GM19467 (cell line): ENCODE measurements around the gene RAX.

ENCODE experiments used
- ATAC-seq: cut with Tn5 transposase; IDR thresholded peaks from one replicate; pipeline ENCODE4 v1.9.1; 2021; ENCODE audit warnings: mild to moderate bottlenecking, moderate library complexity; ENCODE audit not compliant: unreplicated experiment

The RAX gene

GRCh38 chr18:59272891-59273758, at the start of gene RAX:
TSS of gene RAX (minus strand) at chr18:59273454. CDS start at chr18:59273206, 248 bp downstream.
- no peak for ATAC-seq

GRCh38 chr18:59318460-59319050, 45.3 kb upstream of the RAX start, which contains the start of gene CPLX4:
TSS of gene CPLX4 (minus strand) at chr18:59318649. CDS start at chr18:59318462, 187 bp downstream.
- ATAC-seq = no peak

- no peak for ATAC-seq
These were observed 38.4 kb upstream of the RAX start for GRCh38 chr18:59311631-59312030.

GRCh38 chr18:59308938-59309260, 35.6 kb upstream of the RAX start:
- no peak for ATAC-seq

- no peak for ATAC-seq
These were observed 35.1 kb upstream of the RAX start for GRCh38 chr18:59308248-59308937.

GRCh38 chr18:59306640-59307039, 33.4 kb upstream of the RAX start:
- no peak for ATAC-seq

GRCh38 chr18:59305295-59305694, 32.0 kb upstream of the RAX start:
- ATAC-seq = no peak

GRCh38 chr18:59303656-59304195, 30.5 kb upstream of the RAX start:
- no peak for ATAC-seq

- no peak for ATAC-seq
These were observed 29.8 kb upstream of the RAX start for GRCh38 chr18:59303006-59303405.

GRCh38 chr18:59301929-59302328, 28.7 kb upstream of the RAX start:
- ATAC-seq = no peak

- ATAC-seq = no peak
These were observed 27.5 kb upstream of the RAX start for GRCh38 chr18:59300676-59301285.

GRCh38 chr18:59298871-59299270, 25.6 kb upstream of the RAX start:
- ATAC-seq = no peak

GRCh38 chr18:59293317-59293716, 20.1 kb upstream of the RAX start:
- ATAC-seq = no peak

- no peak for ATAC-seq
These were observed 13.1 kb upstream of the RAX start for GRCh38 chr18:59286341-59286740.

GRCh38 chr18:59282341-59282740, 9.1 kb upstream of the RAX start:
- no peak for ATAC-seq

- ATAC-seq = no peak
These were observed 6.5 kb upstream of the RAX start for GRCh38 chr18:59279722-59280121.

GRCh38 chr18:59279193-59279592, 5.9 kb upstream of the RAX start:
- no peak for ATAC-seq

GRCh38 chr18:59278793-59279192, 5.5 kb upstream of the RAX start:
- ATAC-seq = no peak

- ATAC-seq = no peak
These were observed 2.8 kb upstream of the RAX start for GRCh38 chr18:59276047-59276446.

- no peak for ATAC-seq
These were observed 2.2 kb upstream of the RAX start for GRCh38 chr18:59275406-59275949.

- ATAC-seq = no peak
These were observed 1.3 kb upstream of the RAX start for GRCh38 chr18:59274533-59274928.
